ENCODE data around the gene DDOST. TPM values are rescaled to one million over a fixed set of nuclear protein-coding genes. Genes with fewer than 3 reads are reported as not detected.

The DDOST gene
- total and polyA plus RNA-seq, 10 of the 15 experiments (the other 5 are each of a cell fraction or from before 2014, with no cell fraction given), result 100 to 274 (median 201) TPM

DNA sequence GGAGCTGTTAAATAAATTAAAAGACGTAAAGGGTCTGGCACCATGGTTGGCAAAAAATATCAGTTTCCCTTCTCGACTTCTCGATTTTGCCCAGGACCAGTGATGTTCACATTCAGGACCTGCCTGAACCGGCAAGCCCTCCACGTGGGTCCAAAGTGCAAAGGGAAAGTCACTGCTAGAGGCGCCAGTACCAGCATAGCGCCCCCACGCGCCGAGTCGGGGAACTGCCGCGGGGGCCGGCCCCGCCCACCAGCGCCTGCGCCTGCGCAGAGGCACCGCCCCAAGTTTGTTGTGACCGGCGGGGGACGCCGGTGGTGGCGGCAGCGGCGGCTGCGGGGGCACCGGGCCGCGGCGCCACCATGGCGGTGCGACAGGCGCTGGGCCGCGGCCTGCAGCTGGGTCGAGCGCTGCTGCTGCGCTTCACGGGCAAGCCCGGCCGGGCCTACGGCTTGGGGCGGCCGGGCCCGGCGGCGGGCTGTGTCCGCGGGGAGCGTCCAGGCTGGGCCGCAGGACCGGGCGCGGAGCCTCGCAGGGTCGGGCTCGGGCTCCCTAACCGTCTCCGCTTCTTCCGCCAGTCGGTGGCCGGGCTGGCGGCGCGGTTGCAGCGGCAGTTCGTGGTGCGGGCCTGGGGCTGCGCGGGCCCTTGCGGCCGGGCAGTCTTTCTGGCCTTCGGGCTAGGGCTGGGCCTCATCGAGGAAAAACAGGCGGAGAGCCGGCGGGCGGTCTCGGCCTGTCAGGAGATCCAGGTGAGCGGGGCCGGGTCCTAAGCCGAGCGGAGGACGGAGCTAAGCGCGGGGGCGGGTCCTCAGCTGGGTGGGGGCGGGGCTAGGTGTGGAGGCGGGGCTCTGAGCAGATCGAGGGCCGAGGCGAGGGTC lies 27.7 kb downstream of the DDOST start, which contains the start of gene PINK1 (continued):
- TF ChIP-seq CHD2 (IDR thresholded peaks at IDR 0.05; ENCODE audit: borderline replicate concordance, low read depth, low read length) (no peak), HDAC6 (IDR thresholded peaks at IDR 0.05; ENCODE audit: unreplicated experiment) (no peak), NR2C1 (IDR thresholded peaks at IDR 0.05) (peak; percentile 34; the same call in 1 of the 2 replicates), EED (IDR thresholded peaks at IDR 0.05; ENCODE audit: low read depth) (no peak), KAT2A (conservative IDR thresholded peaks at IDR 0.05; ENCODE audit: control insufficient read depth, low read depth, low read length) (no peak), SP1 (IDR thresholded peaks at IDR 0.05; ENCODE audit: low read depth, low read length) (peak; percentile 52), RELA (IDR thresholded peaks at IDR 0.05; ENCODE audit: borderline replicate concordance, partially characterized antibody) (no peak), ATF7 (IDR thresholded peaks at IDR 0.05; ENCODE audit: low read depth) (no peak), FOXM1 (IDR thresholded peaks at IDR 0.05; ENCODE audit: low read depth, low read length) (no peak), RAD21 (IDR thresholded peaks at IDR 0.05; ENCODE audit: insufficient read depth, low read depth, low read length) (peak; percentile 27; the same call in 1 of the 2 replicates), CBX3 (IDR thresholded peaks at IDR 0.05; ENCODE audit: borderline replicate concordance, low read depth) (no peak), CBX5 (IDR thresholded peaks at IDR 0.05; ENCODE audit: low read depth) (no peak), SMARCA5 (IDR thresholded peaks at IDR 0.05) (peak; percentile 95), ASH2L (IDR thresholded peaks at IDR 0.05; ENCODE audit: borderline replicate concordance, low read depth) (no peak), TCF3 (IDR thresholded peaks at IDR 0.05; ENCODE audit: borderline replicate concordance, insufficient read depth, low read depth, low read length) (no peak), FOXK2 (IDR thresholded peaks at IDR 0.05) (no peak), ZNF24 (IDR thresholded peaks at IDR 0.05) (no peak)
- TF ChIP-seq, protein P1, sequence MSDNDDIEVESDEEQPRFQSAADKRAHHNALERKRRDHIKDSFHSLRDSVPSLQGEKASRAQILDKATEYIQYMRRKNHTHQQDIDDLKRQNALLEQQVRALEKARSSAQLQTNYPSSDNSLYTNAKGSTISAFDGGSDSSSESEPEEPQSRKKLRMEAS (IDR thresholded peaks at IDR 0.05; ENCODE audit: low read depth, low read length), result peak; percentile 35; the same call in 1 of the 2 replicates
- TF ChIP-seq, protein P2, sequence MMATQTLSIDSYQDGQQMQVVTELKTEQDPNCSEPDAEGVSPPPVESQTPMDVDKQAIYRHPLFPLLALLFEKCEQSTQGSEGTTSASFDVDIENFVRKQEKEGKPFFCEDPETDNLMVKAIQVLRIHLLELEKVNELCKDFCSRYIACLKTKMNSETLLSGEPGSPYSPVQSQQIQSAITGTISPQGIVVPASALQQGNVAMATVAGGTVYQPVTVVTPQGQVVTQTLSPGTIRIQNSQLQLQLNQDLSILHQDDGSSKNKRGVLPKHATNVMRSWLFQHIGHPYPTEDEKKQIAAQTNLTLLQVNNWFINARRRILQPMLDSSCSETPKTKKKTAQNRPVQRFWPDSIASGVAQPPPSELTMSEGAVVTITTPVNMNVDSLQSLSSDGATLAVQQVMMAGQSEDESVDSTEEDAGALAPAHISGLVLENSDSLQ (IDR thresholded peaks at IDR 0.05), result no peak
- TF ChIP-seq, protein P3, sequence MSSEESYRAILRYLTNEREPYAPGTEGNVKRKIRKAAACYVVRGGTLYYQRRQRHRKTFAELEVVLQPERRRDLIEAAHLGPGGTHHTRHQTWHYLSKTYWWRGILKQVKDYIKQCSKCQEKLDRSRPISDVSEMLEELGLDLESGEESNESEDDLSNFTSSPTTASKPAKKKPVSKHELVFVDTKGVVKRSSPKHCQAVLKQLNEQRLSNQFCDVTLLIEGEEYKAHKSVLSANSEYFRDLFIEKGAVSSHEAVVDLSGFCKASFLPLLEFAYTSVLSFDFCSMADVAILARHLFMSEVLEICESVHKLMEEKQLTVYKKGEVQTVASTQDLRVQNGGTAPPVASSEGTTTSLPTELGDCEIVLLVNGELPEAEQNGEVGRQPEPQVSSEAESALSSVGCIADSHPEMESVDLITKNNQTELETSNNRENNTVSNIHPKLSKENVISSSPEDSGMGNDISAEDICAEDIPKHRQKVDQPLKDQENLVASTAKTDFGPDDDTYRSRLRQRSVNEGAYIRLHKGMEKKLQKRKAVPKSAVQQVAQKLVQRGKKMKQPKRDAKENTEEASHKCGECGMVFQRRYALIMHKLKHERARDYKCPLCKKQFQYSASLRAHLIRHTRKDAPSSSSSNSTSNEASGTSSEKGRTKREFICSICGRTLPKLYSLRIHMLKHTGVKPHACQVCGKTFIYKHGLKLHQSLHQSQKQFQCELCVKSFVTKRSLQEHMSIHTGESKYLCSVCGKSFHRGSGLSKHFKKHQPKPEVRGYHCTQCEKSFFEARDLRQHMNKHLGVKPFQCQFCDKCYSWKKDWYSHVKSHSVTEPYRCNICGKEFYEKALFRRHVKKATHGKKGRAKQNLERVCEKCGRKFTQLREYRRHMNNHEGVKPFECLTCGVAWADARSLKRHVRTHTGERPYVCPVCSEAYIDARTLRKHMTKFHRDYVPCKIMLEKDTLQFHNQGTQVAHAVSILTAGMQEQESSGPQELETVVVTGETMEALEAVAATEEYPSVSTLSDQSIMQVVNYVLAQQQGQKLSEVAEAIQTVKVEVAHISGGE (CRISPR knock-in tag; IDR thresholded peaks at IDR 0.05), result no peak
- TF ChIP-seq, protein P4, sequence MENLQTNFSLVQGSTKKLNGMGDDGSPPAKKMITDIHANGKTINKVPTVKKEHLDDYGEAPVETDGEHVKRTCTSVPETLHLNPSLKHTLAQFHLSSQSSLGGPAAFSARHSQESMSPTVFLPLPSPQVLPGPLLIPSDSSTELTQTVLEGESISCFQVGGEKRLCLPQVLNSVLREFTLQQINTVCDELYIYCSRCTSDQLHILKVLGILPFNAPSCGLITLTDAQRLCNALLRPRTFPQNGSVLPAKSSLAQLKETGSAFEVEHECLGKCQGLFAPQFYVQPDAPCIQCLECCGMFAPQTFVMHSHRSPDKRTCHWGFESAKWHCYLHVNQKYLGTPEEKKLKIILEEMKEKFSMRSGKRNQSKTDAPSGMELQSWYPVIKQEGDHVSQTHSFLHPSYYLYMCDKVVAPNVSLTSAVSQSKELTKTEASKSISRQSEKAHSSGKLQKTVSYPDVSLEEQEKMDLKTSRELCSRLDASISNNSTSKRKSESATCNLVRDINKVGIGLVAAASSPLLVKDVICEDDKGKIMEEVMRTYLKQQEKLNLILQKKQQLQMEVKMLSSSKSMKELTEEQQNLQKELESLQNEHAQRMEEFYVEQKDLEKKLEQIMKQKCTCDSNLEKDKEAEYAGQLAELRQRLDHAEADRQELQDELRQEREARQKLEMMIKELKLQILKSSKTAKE (IDR thresholded peaks at IDR 0.05; ENCODE audit: low read depth, poor library complexity, severe bottlenecking), result no peak
- TF ChIP-seq, protein P5, sequence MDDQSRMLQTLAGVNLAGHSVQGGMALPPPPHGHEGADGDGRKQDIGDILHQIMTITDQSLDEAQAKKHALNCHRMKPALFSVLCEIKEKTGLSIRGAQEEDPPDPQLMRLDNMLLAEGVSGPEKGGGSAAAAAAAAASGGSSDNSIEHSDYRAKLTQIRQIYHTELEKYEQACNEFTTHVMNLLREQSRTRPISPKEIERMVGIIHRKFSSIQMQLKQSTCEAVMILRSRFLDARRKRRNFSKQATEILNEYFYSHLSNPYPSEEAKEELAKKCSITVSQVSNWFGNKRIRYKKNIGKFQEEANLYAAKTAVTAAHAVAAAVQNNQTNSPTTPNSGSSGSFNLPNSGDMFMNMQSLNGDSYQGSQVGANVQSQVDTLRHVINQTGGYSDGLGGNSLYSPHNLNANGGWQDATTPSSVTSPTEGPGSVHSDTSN (IDR thresholded peaks at IDR 0.05; ENCODE audit: insufficient replicate concordance, low read depth, low read length), result no peak
